ENCODE data around the gene ZNF385D.

DNA sequence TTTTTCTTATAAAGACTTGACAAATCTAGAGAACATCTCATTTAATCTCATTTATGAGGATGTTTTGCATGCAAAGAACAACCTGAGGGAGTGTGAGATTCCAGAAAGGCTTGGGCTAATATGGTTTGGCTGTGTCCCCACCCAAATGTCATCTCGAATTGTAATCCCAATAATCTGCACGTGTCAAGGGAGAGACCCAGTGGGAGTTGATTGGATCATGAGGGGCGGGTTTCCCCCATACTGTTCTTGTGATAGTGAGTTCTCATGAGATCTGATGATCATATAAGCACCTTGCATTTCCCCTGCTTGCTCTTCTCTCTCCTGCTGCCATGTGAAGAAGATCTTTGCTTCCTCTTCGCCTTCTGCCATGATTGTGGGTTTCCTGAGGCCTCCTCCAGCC lies 103.0 kb downstream of the ZNF385D start:
- TF ChIP-seq, protein P1, sequence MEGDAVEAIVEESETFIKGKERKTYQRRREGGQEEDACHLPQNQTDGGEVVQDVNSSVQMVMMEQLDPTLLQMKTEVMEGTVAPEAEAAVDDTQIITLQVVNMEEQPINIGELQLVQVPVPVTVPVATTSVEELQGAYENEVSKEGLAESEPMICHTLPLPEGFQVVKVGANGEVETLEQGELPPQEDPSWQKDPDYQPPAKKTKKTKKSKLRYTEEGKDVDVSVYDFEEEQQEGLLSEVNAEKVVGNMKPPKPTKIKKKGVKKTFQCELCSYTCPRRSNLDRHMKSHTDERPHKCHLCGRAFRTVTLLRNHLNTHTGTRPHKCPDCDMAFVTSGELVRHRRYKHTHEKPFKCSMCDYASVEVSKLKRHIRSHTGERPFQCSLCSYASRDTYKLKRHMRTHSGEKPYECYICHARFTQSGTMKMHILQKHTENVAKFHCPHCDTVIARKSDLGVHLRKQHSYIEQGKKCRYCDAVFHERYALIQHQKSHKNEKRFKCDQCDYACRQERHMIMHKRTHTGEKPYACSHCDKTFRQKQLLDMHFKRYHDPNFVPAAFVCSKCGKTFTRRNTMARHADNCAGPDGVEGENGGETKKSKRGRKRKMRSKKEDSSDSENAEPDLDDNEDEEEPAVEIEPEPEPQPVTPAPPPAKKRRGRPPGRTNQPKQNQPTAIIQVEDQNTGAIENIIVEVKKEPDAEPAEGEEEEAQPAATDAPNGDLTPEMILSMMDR (conservative IDR thresholded peaks at IDR 0.05 in 1 of 2, IDR thresholded peaks at IDR 0.05 in 1 of 2; ENCODE audit: extremely low read depth in 1 of 2, insufficient read depth in 1 of 2, low read depth in 1 of 2, low read length in 2 of 2): no peak
- TF ChIP-seq EZH2 (IDR thresholded peaks at IDR 0.05; ENCODE audit: borderline replicate concordance, low read length): no peak

Measured in mammary epithelial cell (primary cell).